H9 (cell line): Measurements from ENCODE around the gene TCTN2. TPM values are rescaled to one million over a fixed set of nuclear protein-coding genes. Genes with fewer than 3 reads are reported as not detected.

Source experiments
- DNase-seq: peaks from one replicate; pipeline ENCODE4 v3.0.0-alpha.2; 2017
- H2AFZ ChIP-seq: one replicate; pipeline ENCODE4 v1.6.1; 2013; ENCODE audit warnings: mild to moderate bottlenecking, low read length, control low read depth, moderate library complexity
- H2AK5ac ChIP-seq: 2 replicates; pipeline ENCODE4 v1.6.1; 2013; ENCODE audit warnings: low read length, control low read depth, mixed read lengths; ENCODE audit not compliant: insufficient read length
- H2BK120ac ChIP-seq: one replicate; pipeline ENCODE4 v1.6.1; 2013; ENCODE audit warnings: low read depth, mild to moderate bottlenecking, low read length, control low read depth, inconsistent platforms; ENCODE audit not compliant: poor library complexity, severe bottlenecking
- H2BK12ac ChIP-seq: 2 replicates; pipeline ENCODE4 v1.6.1; 2013; ENCODE audit warnings: low read length, control low read depth, mixed read lengths, low read depth; ENCODE audit not compliant: insufficient read length
- H2BK15ac ChIP-seq: 2 replicates; pipeline ENCODE4 v1.6.1; 2013; ENCODE audit warnings: low read depth, low read length, control low read depth
- H2BK20ac ChIP-seq: one replicate; pipeline ENCODE4 v1.6.1; 2013; ENCODE audit warnings: low read depth, mild to moderate bottlenecking, low read length, control low read depth, inconsistent platforms; ENCODE audit not compliant: poor library complexity, severe bottlenecking
- H2BK5ac ChIP-seq: 2 replicates; pipeline ENCODE4 v1.6.1; 2013; ENCODE audit warnings: low read length, control low read depth, mixed read lengths; ENCODE audit not compliant: insufficient read length
- H3K14ac ChIP-seq: 2 replicates; pipeline ENCODE4 v1.6.1; 2013; ENCODE audit warnings: low read length, control low read depth; ENCODE audit not compliant: insufficient read depth
- H3K18ac ChIP-seq: 2 replicates; pipeline ENCODE4 v1.6.1; 2013; ENCODE audit warnings: low read depth, mild to moderate bottlenecking, mixed read lengths, low read length, control low read depth; ENCODE audit not compliant: insufficient read length
- H3K23ac ChIP-seq: 2 replicates; pipeline ENCODE4 v1.6.1; 2013; ENCODE audit warnings: low read length, control low read depth, mixed read lengths, low read depth; ENCODE audit not compliant: insufficient read length
- H3K23me2 ChIP-seq: 2 replicates; pipeline ENCODE4 v1.6.1; 2013; ENCODE audit warnings: low read depth, mild to moderate bottlenecking, mixed read lengths, low read length, control low read depth; ENCODE audit not compliant: insufficient read length, poor library complexity, severe bottlenecking
- H3K27ac ChIP-seq: 2 replicates; pipeline ENCODE4 v1.5.1; 2013; ENCODE audit warnings: low read length, control low read depth, mixed read lengths, low read depth; ENCODE audit not compliant: insufficient read length
- H3K27me3 ChIP-seq: 2 replicates; pipeline ENCODE4 v1.6.1; 2013; ENCODE audit warnings: low read length, control low read depth, inconsistent platforms; ENCODE audit not compliant: insufficient read depth
- H3K4ac ChIP-seq: 2 replicates; pipeline ENCODE4 v1.6.1; 2013; ENCODE audit warnings: low read depth, mild to moderate bottlenecking, control low read depth, inconsistent platforms, low read length, moderate library complexity
- H3K4me1 ChIP-seq: 2 replicates; pipeline ENCODE4 v1.6.1; 2013; ENCODE audit warnings: low read length, control low read depth, inconsistent platforms; ENCODE audit not compliant: insufficient read depth
- H3K4me2 ChIP-seq: 2 replicates; pipeline ENCODE4 v1.6.1; 2013; ENCODE audit warnings: low read length, control low read depth, mixed read lengths; ENCODE audit not compliant: insufficient read length, insufficient read depth
- H3K56ac ChIP-seq: 2 replicates; pipeline ENCODE4 v1.6.1; 2013; ENCODE audit warnings: low read depth, mild to moderate bottlenecking, mixed read lengths, low read length, control low read depth; ENCODE audit not compliant: insufficient read length
- H3K79me1 ChIP-seq: 2 replicates; pipeline ENCODE4 v1.6.1; 2013; ENCODE audit warnings: low read depth, mild to moderate bottlenecking, moderate library complexity, low read length, control low read depth, inconsistent platforms; ENCODE audit not compliant: insufficient read depth, poor library complexity, severe bottlenecking
- H3K79me2 ChIP-seq: 2 replicates; pipeline ENCODE4 v1.6.1; 2013; ENCODE audit warnings: low read length, control low read depth, inconsistent platforms; ENCODE audit not compliant: insufficient read depth
- H3K9ac ChIP-seq: 2 replicates; pipeline ENCODE4 v1.6.1; 2013; ENCODE audit warnings: low read length, control low read depth, mixed read lengths; ENCODE audit not compliant: insufficient read length; ENCODE audit errors: extremely low read depth
- H3K9me3 ChIP-seq: one replicate; pipeline ENCODE4 v1.6.1; 2013; ENCODE audit warnings: low read depth, low read length, inconsistent platforms; ENCODE audit not compliant: control insufficient read depth
- H3T11ph ChIP-seq: one replicate; pipeline ENCODE4 v1.6.1; 2013; ENCODE audit warnings: mild to moderate bottlenecking, low read length, control low read depth, inconsistent platforms
- H4K20me1 ChIP-seq: one replicate; pipeline ENCODE4 v1.6.1; 2013; ENCODE audit not compliant: control insufficient read depth, insufficient read length, insufficient read depth
- H4K5ac ChIP-seq: 2 replicates; pipeline ENCODE4 v1.6.1; 2013; ENCODE audit warnings: low read depth, mild to moderate bottlenecking, mixed read lengths, low read length, control low read depth; ENCODE audit not compliant: insufficient read length
- H4K8ac ChIP-seq: replicated peaks from 2 replicates; pipeline ENCODE4 v1.6.1; 2013; ENCODE audit warnings: low read length, control low read depth, mixed read lengths, low read depth; ENCODE audit not compliant: insufficient read length
- H4K91ac ChIP-seq: 2 replicates; pipeline ENCODE4 v1.6.1; 2013; ENCODE audit warnings: low read depth, mild to moderate bottlenecking, moderate library complexity, mixed read lengths, low read length, control low read depth; ENCODE audit not compliant: insufficient read length
- H3K27ac Mint-ChIP-seq, 3 experiments: 2 replicates in 2 of 3; 3 replicates in 1 of 3; pipeline ENCODE4 v1.8.0; 2020 to 2021; ENCODE audit warnings: mixed read lengths in 3 of 3, mild to moderate bottlenecking in 1 of 3, moderate library complexity in 1 of 3
- H3K27me3 Mint-ChIP-seq: 2 replicates; pipeline ENCODE4 v1.8.0; 2021; ENCODE audit warnings: low read depth, mild to moderate bottlenecking, moderate library complexity, mixed read lengths
- H3K36me3 Mint-ChIP-seq, 3 experiments: 2 replicates in 2 of 3; 3 replicates in 1 of 3; pipeline ENCODE4 v1.8.0; 2020 to 2021; ENCODE audit warnings: low read depth in 3 of 3, mixed read lengths in 3 of 3; ENCODE audit not compliant: insufficient read depth in 1 of 3
- H3K4me1 Mint-ChIP-seq, 2 experiments: 2 replicates each; pipeline ENCODE4 v1.8.0; 2020; ENCODE audit warnings: mixed read lengths in 2 of 2
- H3K4me3 Mint-ChIP-seq, 2 experiments: 2 replicates in 1 of 2; 3 replicates in 1 of 2; pipeline ENCODE4 v1.8.0; 2020 to 2021; ENCODE audit warnings: mild to moderate bottlenecking in 2 of 2, mixed read lengths in 2 of 2, moderate library complexity in 1 of 2
- H3K9me3 Mint-ChIP-seq, 2 experiments: 2 replicates in 1 of 2; 3 replicates in 1 of 2; pipeline ENCODE4 v1.8.0; 2020; ENCODE audit warnings: mild to moderate bottlenecking in 2 of 2, mixed read lengths in 2 of 2, moderate library complexity in 1 of 2
- CTCF ChIP-seq: fragments of 200-600 bp; sonication (generic); conservative IDR thresholded peaks from 3 replicates; pipeline ENCODE4 v1.8.0; 2021; ENCODE audit warnings: antibody characterized with exemption, mild to moderate bottlenecking
- WGBS: extraction: QIAGEN DNeasy Blood & Tissue Kit; methylation state at CpG from one replicate; pipeline ENCODE4 v1.1.7; 2013; ENCODE audit warnings: missing lambda C conversion rate, low lambda C conversion rate, mixed read lengths; ENCODE audit not compliant: insufficient read length; ENCODE audit errors: extremely low coverage; 5-methylcytosine and 5-hydroxymethylcytosine counted together
- total RNA-seq: library from RNA; stranded (reverse); gene quantifications from 2 replicates; pipeline ENCODE4 v1.2.1, GENCODE V29; 2021

Gene TCTN2
- total RNA-seq, 1 experiment from 2014 or later, result 7.4 TPM

DNA sequence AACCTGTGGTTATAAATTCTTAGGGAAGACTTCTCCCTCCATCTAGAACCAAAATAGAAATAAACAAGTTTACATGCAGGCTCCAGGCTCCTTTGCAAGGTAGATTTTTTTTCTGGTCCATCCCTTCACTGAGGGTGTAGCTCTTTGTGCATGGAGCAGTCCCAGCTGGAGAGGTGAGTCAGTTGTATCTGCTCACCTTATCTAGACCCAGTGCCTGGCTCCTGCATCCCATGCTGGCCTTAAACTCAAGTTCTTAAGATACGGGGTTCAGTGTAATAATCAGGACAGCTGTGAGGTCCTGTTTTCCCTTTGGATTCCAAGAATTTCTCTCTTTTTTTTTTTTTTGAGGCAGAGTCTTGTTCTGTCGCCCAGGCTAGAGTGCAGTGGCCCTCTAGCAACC lies 56.0 kb downstream of the TCTN2 start:
- no peaks in the 10 kb centered on the region for H4K20me1 ChIP-seq
- H3K4me3 Mint-ChIP-seq, result no peak overlapping the region
- DNase-seq, result no peak
- no peak overlapping the region for H3K4ac ChIP-seq
- no peak overlapping the region for H2BK120ac ChIP-seq
- no peak overlapping the region for H3K56ac ChIP-seq
- no peak overlapping the region for H3K18ac ChIP-seq
- H3K27me3 Mint-ChIP-seq, result no peaks in the 10 kb centered on the region
- no peaks in the 10 kb centered on the region for H3K4me1 Mint-ChIP-seq
- H3K9ac ChIP-seq, result no peak overlapping the region
- no peaks in the 10 kb centered on the region for H3K79me2 ChIP-seq
- no CpG with 5 or more reads among the region's 2 CpGs for WGBS
- H2BK5ac ChIP-seq, result no peak overlapping the region
- TF ChIP-seq CTCF, result no peak
- no peaks in the 10 kb centered on the region for H3K79me1 ChIP-seq
- H2AK5ac ChIP-seq, result no peak overlapping the region
- H4K91ac ChIP-seq, result no peak overlapping the region
- H2BK12ac ChIP-seq, result no peak overlapping the region
- H3K9me3 Mint-ChIP-seq, result no peaks in the 10 kb centered on the region
- H3K4me2 ChIP-seq, result no peak overlapping the region
- no peak overlapping the region for H4K5ac ChIP-seq
- no peak overlapping the region for H3K27ac Mint-ChIP-seq
- peaks cover 44 to 85% (median 79%) of the 10 kb centered on the region in 3 experiments; a peak in 6 of 7 replicates for H3K36me3 Mint-ChIP-seq
- H3K27me3 ChIP-seq, result no peaks in the 10 kb centered on the region
- H3K23ac ChIP-seq, result no peak overlapping the region
- no peaks in the 10 kb centered on the region for H3K23me2 ChIP-seq
- no peaks in the 10 kb centered on the region for H3K4me1 ChIP-seq
- no peak overlapping the region for H2BK20ac ChIP-seq
- no peak overlapping the region for H3K27ac ChIP-seq
- H3K14ac ChIP-seq, result no peak overlapping the region
- no peak overlapping the region for H2AFZ ChIP-seq
- H3T11ph ChIP-seq, result no peak overlapping the region
- no peaks in the 10 kb centered on the region for H3K9me3 ChIP-seq
- no peak overlapping the region for H2BK15ac ChIP-seq
- no peak overlapping the region for H4K8ac ChIP-seq
